EL (cell line): ENCODE results near the gene LSM12.
"Not testable (repeated sequence)": the region's sequence is repeated elsewhere in the genome, so short reads cannot be mapped to it uniquely, and the experiment has no call there.

Source experiments
- DNase-seq: peaks from one replicate; pipeline ENCODE4 v3.0.0-alpha.2; 2016

The LSM12 gene

DNA sequence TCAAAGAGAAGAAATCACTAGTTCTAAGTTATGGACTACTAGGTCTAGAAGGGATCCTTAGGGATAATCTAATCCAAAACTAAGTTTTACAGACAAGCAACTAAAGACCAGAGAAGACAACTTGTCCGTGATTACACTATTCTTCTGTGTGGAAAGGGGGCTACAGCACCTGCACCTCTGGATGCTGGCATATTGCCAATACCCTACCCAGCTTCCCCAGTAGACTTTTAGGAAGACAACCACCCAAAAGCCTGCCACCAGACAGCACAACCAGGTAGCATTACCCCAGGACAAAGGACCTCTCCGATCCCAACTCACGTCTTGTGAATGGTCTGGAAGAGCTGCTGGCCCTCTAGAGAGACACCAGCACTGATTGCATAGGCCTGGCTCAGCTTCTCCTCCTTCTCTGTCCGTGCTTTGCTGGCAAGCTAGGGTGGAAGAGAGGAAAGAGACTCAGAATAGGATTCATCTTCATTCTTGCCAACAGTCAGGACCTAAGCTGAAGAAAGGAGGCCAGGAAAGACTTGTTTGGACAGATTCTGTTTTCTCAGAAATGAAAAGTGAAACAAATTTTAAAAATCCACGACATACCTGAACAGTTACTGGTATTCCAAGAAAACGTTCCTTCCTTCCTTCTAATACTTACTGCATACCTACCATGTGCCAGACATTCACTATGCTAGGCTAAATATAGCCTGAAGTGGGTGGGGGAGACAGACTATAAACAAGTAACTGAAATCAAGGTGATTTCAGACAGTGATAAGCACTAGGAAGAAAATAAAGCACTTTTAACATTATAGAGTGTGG, 26.4 kb downstream of the LSM12 start:
- DNase-seq = no peak

- no peak for DNase-seq
Observed at GRCh38 chr17:44038604-44039011, 27.9 kb downstream of the LSM12 start.

DNA sequence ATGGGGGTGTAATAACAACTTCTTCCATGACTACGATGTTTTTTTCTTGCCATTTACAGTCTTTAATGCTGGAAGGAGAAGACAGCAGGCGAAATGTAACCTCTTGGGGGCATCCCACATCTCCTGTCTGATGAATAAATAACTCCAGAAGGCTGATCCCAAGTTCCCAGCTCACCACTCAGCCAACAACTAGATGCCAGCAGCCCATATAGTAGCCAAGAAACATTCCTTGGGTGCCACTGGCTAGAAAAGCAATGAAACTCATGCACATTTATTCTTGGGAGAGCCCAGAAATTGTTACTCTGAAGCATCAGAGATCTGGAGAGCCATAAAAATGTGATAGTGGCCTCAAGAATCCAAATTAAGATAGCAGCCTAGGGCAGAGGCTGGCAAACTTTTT, 29.0 kb downstream of the LSM12 start:
- no peak for DNase-seq

GRCh38 chr17:44034688-44035087, 31.8 kb downstream of the LSM12 start:
- not testable (repeated sequence) for DNase-seq

DNA sequence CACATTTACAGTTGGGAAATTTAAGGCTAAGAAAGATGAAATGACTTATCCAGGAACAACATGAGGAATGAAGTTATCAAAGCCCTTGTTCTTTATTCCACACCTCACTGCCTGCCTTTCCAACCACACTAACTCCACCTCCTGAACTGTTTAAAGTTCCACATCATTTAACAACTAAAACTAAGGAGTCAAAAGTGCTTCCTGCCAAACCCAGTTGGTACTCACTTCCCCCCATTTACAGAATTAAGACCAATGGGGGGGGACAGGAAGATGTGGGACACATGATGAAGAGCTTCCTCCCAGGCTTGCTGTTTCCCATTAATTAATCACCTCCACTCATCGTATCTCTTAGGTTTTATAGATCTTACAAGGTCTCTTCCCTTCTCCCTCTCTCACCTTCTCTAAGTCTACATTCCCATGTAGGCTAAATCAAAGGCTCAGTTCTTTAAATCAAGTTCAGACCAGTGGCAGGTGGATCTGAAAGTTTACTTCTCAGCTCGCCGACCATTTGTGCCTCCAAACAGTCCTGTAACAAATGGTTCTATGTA, 32.5 kb downstream of the LSM12 start:
- no peak for DNase-seq

DNA sequence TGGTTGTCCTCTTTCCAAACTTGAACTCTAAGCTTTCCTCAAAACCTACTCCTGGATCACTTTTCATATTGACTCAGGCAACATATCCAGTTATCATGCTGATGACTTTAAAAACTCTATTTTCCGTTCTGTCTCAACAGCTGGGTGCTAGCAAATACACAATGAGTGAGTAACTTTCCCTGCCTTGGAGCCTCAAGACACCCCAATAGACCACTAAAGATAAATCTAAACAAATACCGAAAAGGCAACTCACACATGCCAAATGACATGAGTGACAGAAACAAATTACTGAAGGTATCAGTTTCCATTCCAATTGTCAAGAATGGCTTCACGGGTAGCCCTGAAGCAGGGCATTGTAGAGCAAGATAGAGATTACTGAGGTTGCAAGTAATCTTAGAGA, 36.0 kb downstream of the LSM12 start:
- DNase-seq = no peak

GRCh38 chr17:44029736-44030135, 36.7 kb downstream of the LSM12 start:
- DNase-seq = no peak

GRCh38 chr17:44024853-44025252, 41.6 kb downstream of the LSM12 start:
- DNase-seq = no peak

DNA sequence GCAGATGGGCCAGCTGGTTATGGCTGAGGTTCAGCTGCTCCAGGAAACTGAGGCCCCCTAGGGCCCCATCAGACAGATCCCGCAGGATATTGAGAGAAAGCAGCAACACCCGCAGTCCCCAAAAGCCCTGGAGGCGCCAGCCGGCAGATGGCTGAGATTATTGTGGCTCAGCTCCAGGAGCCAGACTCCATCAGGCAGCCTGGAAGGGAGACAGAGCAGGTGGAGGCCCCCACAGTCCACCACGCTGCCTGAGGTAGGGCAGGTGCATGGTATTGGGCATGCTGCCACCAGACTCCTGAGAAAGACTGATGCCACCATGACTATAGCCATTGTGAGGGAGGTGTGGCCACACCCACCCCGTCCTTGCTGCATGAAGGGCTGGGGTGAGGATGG, 42.2 kb downstream of the LSM12 start:
- DNase-seq = no peak

DNA sequence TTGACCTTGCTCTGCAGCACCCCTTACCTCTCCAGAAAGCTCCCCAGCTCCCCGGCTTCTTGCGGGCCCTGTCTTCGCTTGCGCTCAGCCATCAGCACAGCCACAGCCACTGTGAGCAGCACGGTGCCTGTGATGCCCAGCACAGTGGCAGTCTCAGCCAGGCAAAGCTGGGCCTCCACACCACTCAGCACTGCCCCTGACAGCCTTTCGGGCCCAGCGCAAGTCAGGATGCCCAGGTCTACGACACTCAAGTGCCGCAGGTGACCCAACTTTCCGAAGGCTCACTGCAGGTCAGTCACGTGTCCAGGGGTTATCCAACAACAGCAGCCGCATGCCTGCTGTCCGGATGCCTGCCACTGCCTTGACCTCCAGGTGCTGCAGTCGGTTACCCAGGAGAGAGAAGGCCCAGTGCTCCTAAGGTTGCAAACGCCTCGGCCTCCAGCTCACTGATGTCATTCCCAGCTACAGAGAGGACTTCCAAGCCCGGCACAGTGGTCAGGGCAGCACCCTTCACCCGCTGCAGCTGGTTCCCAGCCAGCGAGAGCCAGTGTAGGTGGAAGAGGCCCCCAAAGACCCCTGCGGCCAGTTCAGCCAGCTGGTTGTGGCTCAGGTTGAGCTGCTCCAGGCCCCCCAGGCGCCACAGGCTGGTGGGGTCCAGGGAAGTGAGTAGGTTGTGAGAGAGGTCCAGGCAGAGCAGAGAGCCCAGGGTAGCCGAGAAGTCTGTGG, 42.8 kb downstream of the LSM12 start:
- no peak for DNase-seq

- no peak for DNase-seq
Observed at GRCh38 chr17:44022246-44022645, 44.2 kb downstream of the LSM12 start.

DNA sequence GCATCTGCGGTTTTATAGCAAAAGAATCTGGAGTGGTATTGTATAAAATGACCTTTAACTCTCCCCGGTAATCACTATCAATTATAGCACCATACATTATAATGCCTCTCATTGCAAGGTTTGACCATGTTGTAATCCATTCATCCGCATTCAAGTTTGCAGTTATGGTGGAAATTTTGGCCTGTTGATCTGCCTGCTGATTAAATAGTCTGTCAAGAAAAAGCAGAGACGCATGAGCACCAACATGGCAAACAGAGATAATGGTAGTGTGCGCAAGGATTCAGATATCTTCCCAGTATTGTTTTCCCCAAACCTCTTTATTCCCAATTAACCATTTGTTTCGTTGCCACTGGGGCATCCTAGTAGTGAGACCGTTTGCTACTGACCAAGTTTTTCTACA, 45.2 kb downstream of the LSM12 start:
- not testable (repeated sequence) for DNase-seq

GRCh38 chr17:44014437-44015172, 51.9 kb downstream of the LSM12 start, which contains the start of gene TMEM101:
TMEM101 (minus strand) TSS chr17:44014963; CDS start chr17:44014952, 11 bp downstream.
- peak; percentile 92 for DNase-seq

DNA sequence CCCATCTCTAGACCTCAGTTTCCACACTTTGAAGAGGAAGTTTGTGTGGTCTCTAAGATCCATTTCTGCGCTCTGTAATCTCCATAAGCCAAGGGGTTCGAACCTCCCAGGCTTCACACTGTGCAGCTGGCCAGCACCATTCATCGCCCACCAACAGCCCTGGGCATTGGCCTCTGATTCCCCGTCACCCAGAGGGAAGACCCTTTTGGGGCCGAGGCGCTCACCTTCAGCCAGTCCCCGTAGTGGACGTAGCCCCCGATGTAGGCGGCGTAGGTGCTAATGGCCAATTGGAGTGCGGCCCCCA, 52.4 kb downstream of the LSM12 start:
- no peak for DNase-seq

DNA sequence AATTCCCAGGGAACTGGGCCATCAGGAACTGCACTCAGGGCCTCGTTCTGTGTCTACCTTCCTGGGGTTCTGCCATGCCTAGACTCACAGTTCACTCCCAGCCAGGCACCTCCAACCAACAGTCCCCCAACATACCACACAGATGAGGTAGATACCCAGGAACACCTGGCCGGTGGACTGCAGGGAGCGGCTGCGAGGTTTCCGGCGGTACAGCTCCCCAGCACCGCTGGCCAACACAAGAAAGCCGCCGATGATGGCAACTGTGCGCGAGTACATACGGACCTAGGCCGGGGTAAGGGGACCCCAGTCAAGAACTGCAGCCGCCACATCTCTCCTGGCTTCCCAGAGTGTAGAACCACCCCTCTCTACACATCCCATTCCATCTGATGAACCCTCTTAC, 53.6 kb downstream of the LSM12 start:
- no peak for DNase-seq

DNA sequence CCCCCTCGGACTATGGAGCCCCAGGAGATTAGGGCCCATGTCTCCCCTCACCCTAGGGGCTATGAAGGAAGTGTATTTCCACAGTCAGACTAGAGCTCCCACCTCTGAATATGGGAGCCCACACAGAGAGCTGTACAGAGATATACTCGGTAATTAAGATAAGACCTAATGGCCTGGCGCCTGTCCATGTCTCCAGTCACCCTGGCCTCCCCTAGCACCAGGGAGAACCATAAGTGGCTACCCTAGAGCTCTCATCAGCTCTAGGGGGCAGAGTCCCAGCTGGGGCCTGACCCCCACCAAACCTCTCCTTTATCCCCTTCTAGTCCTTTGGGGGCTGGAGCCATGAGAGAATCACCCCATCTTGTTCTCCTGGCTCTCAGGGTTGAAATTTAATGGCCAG, 54.1 kb downstream of the LSM12 start:
- no peak for DNase-seq

- DNase-seq = no peak
Observed at GRCh38 chr17:44011876-44012275, 54.6 kb downstream of the LSM12 start.

GRCh38 chr17:44010966-44011647, 55.4 kb downstream of the LSM12 start:
- DNase-seq = no peak

- DNase-seq = no peak
Observed at GRCh38 chr17:44008205-44008909, 58.1 kb downstream of the LSM12 start.

- DNase-seq = peak; percentile 58
Observed at GRCh38 chr17:44007346-44008204, 58.9 kb downstream of the LSM12 start.
